ENCODE measurements around the gene CEACAM19. TPM values are rescaled to one million over a fixed set of nuclear protein-coding genes. Genes with fewer than 3 reads are reported as not detected.

CEACAM19 gene
- total and polyA plus RNA-seq, 9 of the 15 experiments (the other 6 are each of a cell fraction or from before 2014, with no cell fraction given): 0.15 to 0.30 (median 0.23) TPM; not detected in 5

DNA sequence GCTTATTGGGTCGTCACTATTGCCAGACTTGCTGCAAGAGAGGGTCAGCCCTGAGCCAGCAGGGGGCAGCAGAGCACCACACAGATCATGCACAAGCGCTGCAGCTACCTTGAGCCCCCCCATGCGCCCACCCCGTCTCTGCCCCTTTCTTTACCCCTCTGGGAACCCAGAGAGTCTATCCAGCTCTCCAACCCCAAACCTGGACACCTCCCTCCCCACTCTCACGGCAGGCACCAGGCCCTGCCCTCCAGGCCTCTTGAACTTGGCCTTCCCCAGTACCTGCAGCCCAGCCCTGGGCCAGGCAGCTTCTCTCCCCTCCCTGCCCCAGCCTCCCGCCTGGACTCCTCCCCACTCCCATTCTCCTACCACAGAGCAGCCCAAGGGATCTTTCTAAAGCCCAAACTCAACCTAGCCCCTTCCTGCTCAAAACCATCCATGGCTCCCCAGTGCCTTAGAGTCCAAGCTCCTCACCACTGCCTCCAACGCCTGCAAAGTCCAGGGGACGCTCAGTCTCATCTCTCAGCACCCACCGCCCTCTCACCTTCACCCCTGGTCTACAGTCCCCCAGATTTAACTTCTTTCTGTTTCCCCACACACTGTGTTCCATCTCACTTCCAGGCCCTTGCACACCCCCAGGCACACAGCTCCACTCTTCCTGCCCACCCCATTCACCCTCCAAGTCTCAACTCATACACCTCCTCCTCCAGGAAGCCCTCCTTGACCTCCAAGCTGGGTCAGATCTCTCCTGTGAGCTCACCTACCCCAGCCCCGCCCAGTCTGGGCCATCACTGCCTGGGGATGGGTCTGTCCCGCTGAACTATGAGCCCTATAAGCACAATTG is 18.2 kb downstream of the CEACAM19 start (continued):
- TF ChIP-seq ARID2 (IDR thresholded peaks at IDR 0.05): peak; percentile 69

DNA sequence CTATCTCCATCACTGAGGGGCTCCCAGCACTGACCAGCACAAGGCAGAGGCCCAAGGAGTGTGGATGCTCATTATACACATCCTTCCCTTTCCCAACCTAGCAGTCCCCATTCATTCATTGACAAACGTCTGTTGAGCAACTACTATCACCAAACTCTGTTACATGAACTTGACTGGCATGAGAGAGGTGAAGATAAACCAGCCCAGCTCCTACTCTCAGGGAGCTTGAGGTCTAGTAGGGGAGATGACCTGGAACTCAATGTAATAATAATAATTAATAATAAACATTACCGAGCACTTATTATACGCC is 18.8 kb downstream of the CEACAM19 start:
- no peaks in the 10 kb centered on the region for H3K9me1 ChIP-seq (ENCODE audit: control insufficient read depth, insufficient read depth, low read length)
- ChIA-PET POLR2A (interaction anchor here (0.6 kb wide), 2 partner anchors 167 to 430 kb away, joined by 3 to 4 read pairs; partner anchors contain the start of gene ZNF233), CTCF (ENCODE audit: low intra/inter-chr PET ratio) (interaction anchor here (1.1 kb wide), 1 partner anchor 80 kb away, joined by 7 read pairs; no protein-coding TSS in a partner anchor)
- no peak overlapping the region for H3K4me2 ChIP-seq (ENCODE audit: insufficient read depth, low read length)
- no peak for ATAC-seq
- H2AFZ ChIP-seq (ENCODE audit: low read depth, low read length): no peak overlapping the region
- H4K20me1 ChIP-seq (replicated peaks; ENCODE audit: control insufficient read depth, insufficient read depth, low read length): no peaks in the 10 kb centered on the region; the same call in 1 of the 2 replicates
- H3K9ac ChIP-seq (ENCODE audit: insufficient read depth in 1 of 2, low read depth in 2 of 2, low read length in 2 of 2): 0 out of 4 replicates have a peak overlapping the region, but pooled peaks of 1 of the 2 experiments have one; percentile 3
- no TSS peak for BruUV-seq (replicated peaks)
- FAIRE-seq: no peak
- H3K36me3 ChIP-seq (ENCODE audit: control insufficient read depth, insufficient read depth, low read length): no peaks in the 10 kb centered on the region
- no peak for DNase-seq (ENCODE audit: extremely low read depth in 1 of 4, low spot score in 3 of 4)
- peaks cover 21 to 26% of the 10 kb centered on the region in 2 experiments for H3K4me1 ChIP-seq (replicated peaks in 1 of 2; ENCODE audit: control insufficient read depth in 2 of 2, insufficient read depth in 2 of 2, low read length in 2 of 2)
- intact Hi-C loops (cut with micrococcal nuclease): no loop called here
- TF ChIP-seq KDM1A (IDR thresholded peaks at IDR 0.05) (0 out of 4 replicates have a peak, but pooled peaks of 1 of the 2 experiments have one; percentile 2), SAFB (IDR thresholded peaks at IDR 0.05; ENCODE audit: borderline replicate concordance, low read depth, low read length) (no peak)
- H3K79me2 ChIP-seq (ENCODE audit: control insufficient read depth, insufficient read depth, low read length): no peaks in the 10 kb centered on the region
- no peak overlapping the region for H3K4me3 ChIP-seq
- H3K27ac ChIP-seq (ENCODE audit: extremely low read depth, low read depth, low read length): no peak overlapping the region
- WGBS (ENCODE audit: insufficient coverage, low coverage, missing lambda C conversion rate): 96% methylated on average over 3 of the region's 3 CpGs
- H3K27me3 ChIP-seq (ENCODE audit: control insufficient read depth in 2 of 2, insufficient read depth in 2 of 2, low read length in 2 of 2): no peaks in the 10 kb centered on the region
- in situ Hi-C loops (cut with MboI): no loop called here
- H3K9me3 ChIP-seq (replicated peaks; ENCODE audit: control insufficient read depth, insufficient read depth, low read depth, low read length): no peaks in the 10 kb centered on the region
